UCSD-AML1 (cell line): ENCODE measurements around the gene LCLAT1.
"Not testable (repeated sequence)": the region's sequence is repeated elsewhere in the genome, so short reads cannot be mapped to it uniquely, and the experiment has no call there.

Experiments used
- DNase-seq: peaks from one replicate; lab custom pipeline; 2025; ENCODE audit not compliant: unreplicated experiment; lab: John Stamatoyannopoulos, UW

The LCLAT1 gene

GRCh38 chr2:30513649-30514048 is 66.6 kb downstream of the LCLAT1 start:
- not testable (repeated sequence) for DNase-seq

GRCh38 chr2:30514134-30514847 is 67.2 kb downstream of the LCLAT1 start:
- no peak for DNase-seq

- no peak for DNase-seq
These were observed 67.9 kb downstream of the LCLAT1 start for GRCh38 chr2:30514848-30515435.

- DNase-seq: no peak
These were observed 69.1 kb downstream of the LCLAT1 start for GRCh38 chr2:30516166-30516565.

- no peak for DNase-seq
These were observed 72.8 kb downstream of the LCLAT1 start for GRCh38 chr2:30519796-30520195.

- no peak for DNase-seq
These were observed 75.4 kb downstream of the LCLAT1 start for GRCh38 chr2:30522421-30522820.

- no peak for DNase-seq
These were observed 80.4 kb downstream of the LCLAT1 start for GRCh38 chr2:30527411-30527810.

GRCh38 chr2:30527859-30528258 is 80.8 kb downstream of the LCLAT1 start:
- no peak for DNase-seq

GRCh38 chr2:30530346-30530745 is 83.3 kb downstream of the LCLAT1 start:
- no peak for DNase-seq

- DNase-seq: no peak
These were observed 94.6 kb downstream of the LCLAT1 start for GRCh38 chr2:30541680-30542079.

- DNase-seq: no peak
These were observed 98.8 kb downstream of the LCLAT1 start for GRCh38 chr2:30545875-30546274.

GRCh38 chr2:30548386-30548785 is 101.3 kb downstream of the LCLAT1 start:
- DNase-seq: no peak

- no peak for DNase-seq
These were observed 102.0 kb downstream of the LCLAT1 start for GRCh38 chr2:30549096-30549495.

- DNase-seq: no peak
These were observed 112.7 kb downstream of the LCLAT1 start for GRCh38 chr2:30559544-30560275.

- DNase-seq: no peak
These were observed 114.3 kb downstream of the LCLAT1 start for GRCh38 chr2:30561349-30561748.

GRCh38 chr2:30565851-30566358 is 118.9 kb downstream of the LCLAT1 start:
- no peak for DNase-seq

- no peak for DNase-seq
These were observed 119.6 kb downstream of the LCLAT1 start for GRCh38 chr2:30566631-30567030.

- no peak for DNase-seq
These were observed 120.3 kb downstream of the LCLAT1 start for GRCh38 chr2:30567317-30567716.

GRCh38 chr2:30569946-30570345 is 122.9 kb downstream of the LCLAT1 start:
- DNase-seq: no peak

- DNase-seq: no peak
These were observed 130.1 kb downstream of the LCLAT1 start for GRCh38 chr2:30577151-30577550.

- no peak for DNase-seq
These were observed 133.3 kb downstream of the LCLAT1 start for GRCh38 chr2:30580391-30580790.

GRCh38 chr2:30582521-30582920 is 135.5 kb downstream of the LCLAT1 start:
- DNase-seq: no peak
